ENCODE measurements around the gene POLD3.
A peak's percentile ranks its signal among the peaks of the same experiment; 100 is the strongest.

POLD3 gene, protein sequence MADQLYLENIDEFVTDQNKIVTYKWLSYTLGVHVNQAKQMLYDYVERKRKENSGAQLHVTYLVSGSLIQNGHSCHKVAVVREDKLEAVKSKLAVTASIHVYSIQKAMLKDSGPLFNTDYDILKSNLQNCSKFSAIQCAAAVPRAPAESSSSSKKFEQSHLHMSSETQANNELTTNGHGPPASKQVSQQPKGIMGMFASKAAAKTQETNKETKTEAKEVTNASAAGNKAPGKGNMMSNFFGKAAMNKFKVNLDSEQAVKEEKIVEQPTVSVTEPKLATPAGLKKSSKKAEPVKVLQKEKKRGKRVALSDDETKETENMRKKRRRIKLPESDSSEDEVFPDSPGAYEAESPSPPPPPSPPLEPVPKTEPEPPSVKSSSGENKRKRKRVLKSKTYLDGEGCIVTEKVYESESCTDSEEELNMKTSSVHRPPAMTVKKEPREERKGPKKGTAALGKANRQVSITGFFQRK

DNA sequence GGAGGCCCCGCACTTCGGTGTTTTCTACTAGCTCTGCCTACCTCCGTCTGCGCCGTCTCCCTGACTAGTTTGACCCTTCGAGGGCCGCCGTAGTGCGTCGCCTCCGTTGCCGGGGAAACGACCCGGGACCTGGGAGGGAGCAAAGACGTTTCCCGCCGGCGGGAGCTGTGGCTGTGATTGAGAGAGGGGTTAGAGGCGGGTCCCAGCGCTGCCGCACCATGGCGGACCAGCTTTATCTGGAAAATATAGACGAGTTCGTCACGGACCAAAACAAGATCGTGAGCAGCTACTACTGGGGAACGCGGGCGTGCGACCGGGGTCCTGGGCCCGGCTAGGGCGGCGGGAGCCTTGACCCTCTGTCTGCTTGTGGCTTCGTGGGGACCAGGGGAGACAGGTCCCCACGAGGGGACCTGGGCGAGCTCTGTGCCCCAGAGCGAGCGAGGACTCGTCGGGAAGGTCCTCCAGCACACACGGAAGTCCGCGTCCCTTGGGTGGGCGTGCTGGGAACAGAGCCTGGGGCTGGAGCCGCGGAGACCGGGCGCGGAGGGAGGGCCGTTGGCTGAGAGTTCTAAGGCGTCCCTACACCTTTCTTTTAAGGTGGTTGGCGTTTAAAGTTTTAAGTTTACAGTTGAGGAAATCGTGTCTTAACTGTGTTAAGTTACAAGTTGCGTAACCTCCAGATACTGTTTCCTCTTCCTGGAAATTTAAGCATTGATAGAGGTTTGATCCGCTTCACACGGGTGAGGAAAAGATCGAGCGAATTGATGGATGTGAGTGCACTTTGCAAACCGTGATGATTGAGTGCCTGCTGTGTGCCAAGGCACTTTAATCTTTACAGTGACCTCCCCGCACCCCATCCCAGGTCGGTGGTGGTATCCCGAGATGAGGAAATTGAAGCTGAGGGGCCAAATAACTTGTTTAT, at the start of gene POLD3:
TSS of gene POLD3 (plus strand) at position 142 of the 922 bp plus-strand sequence. CDS start at position 219, 77 bp downstream.
- H3K27me3 Mint-ChIP-seq, result no peaks in the 10 kb centered on the region
- H3K4me3 Mint-ChIP-seq, result peak within 1 kb of the TSS; percentile 96

DNA sequence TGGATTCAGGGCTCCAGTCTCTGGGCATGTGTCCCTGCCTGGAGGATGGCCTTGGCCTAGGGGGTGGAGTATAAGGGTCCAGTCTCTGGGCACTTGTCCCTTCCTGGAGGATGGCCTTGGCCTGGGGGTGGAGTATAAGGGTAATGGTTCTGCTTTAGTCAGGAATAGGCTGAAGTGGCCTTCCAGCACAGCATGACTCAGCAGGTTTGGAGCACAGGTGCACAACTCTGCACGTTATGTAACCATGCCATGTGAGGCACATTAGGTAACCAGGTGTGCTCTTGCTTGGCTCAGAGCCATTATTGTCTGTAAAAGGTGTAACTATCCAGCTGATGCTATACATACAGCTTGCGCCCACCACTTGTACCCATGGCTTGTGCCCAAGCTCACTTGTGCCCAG, 48.4 kb upstream of the POLD3 start:
- H3K27ac Mint-ChIP-seq, result no peak overlapping the region
- no peaks in the 10 kb centered on the region for H3K9me3 Mint-ChIP-seq
- no peaks in the 10 kb centered on the region for H3K4me1 Mint-ChIP-seq
- no peaks in the 10 kb centered on the region for H3K36me3 Mint-ChIP-seq
- H3K27me3 Mint-ChIP-seq, result peaks cover 2% of the 10 kb centered on the region
- H3K4me3 Mint-ChIP-seq, result no peak overlapping the region

More for the DNA sequence above, at the start of gene POLD3:
- Mint-ChIP-seq H3K27ac (peak within 1 kb of the TSS; percentile 94), H3K9me3 (no peaks in the 10 kb centered on the region), H3K36me3 (peaks cover 9% of the 10 kb centered on the region), H3K4me1 (peaks cover 31% of the 10 kb centered on the region)

DNA sequence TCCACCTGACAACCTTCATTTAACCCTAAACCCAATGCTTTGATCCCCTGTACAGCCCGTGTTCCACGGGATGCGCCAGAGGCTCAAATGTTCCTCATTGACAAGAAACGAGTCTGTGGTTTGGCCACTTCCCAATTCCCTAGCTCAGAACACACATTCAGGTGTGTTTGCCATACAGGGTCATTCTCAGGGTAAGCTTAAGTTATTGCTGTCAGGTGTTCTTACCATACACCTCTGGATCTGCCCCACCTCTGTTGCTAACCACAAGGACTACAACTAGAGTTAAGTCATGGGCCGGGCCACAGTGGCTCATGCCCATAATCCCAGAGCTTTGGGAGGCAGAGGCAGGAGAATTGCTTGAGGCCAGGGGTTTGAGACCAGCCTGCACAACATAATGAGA, 45.6 kb upstream of the POLD3 start:
- no peaks in the 10 kb centered on the region for H3K4me1 Mint-ChIP-seq
- H3K4me3 Mint-ChIP-seq, result no peak overlapping the region
- no peaks in the 10 kb centered on the region for H3K27me3 Mint-ChIP-seq
- no peaks in the 10 kb centered on the region for H3K36me3 Mint-ChIP-seq
- no peaks in the 10 kb centered on the region for H3K9me3 Mint-ChIP-seq
- no peak overlapping the region for H3K27ac Mint-ChIP-seq

DNA sequence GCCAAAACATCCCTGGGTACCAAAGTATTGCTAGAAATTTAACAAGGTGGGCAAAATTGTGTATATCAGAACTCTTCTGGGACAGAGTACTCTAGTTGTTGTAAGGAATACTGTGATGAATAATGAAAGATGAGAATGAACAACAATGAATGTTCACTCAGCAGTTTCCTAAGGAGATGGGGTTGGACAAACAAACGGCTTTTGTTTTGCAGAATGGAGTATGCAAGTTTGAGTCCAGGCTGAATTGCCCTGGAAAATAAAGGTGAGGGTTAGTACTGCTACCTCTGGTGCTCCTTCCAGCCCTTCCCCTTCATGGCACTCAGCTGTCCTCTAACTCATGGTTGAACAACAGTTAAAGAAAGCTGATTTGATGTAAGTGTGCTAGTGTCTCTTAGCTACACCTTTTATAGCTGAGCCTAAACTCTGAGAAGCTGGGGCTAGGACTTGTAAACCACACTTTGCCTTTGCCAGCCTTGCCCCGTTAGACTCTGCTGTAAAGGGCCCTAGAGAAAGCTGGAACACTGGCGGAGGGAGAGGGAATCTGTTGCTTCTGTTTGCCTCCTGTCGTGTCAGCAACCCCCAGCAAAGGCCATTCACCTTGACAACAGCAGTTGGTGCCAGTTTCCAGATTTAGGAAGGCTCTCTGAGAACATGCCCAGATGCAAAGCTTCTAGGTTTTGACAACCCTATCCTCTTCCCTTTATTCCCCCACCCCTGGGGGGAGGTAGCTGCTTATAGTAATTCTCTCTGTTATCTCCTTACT, 41.2 kb upstream of the POLD3 start:
- Mint-ChIP-seq H3K4me3 (no peak overlapping the region), H3K27ac (no peak overlapping the region), H3K4me1 (no peaks in the 10 kb centered on the region)

DNA sequence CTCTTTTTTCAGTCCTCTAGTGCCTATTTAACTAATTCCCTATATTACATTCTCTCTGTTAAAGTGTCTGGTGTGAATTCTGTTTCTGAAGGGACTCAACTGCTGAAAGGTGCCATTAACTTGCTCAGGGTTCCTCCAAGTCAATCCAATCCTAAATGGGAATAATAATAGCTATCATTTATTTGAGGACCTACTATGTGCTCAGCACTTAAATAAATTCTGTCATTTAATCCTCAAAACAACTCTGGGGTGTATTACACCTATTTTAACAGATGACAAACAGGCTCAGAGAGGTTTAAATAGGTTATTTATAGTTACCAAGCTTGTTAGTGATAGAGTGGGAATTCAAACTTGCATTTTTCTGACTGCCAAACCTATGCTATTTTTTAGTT, 40.6 kb upstream of the POLD3 start:
- H3K36me3 Mint-ChIP-seq, result peaks cover 3% of the 10 kb centered on the region
- no peaks in the 10 kb centered on the region for H3K4me1 Mint-ChIP-seq
- no peak overlapping the region for H3K4me3 Mint-ChIP-seq
- no peak overlapping the region for H3K27ac Mint-ChIP-seq
- H3K27me3 Mint-ChIP-seq, result peaks cover 8% of the 10 kb centered on the region
- H3K9me3 Mint-ChIP-seq, result no peaks in the 10 kb centered on the region

More for the DNA sequence above, 41.2 kb upstream of the POLD3 start:
- Mint-ChIP-seq H3K9me3 (no peaks in the 10 kb centered on the region), H3K27me3 (peaks cover 8% of the 10 kb centered on the region), H3K36me3 (peaks cover 3% of the 10 kb centered on the region)

DNA sequence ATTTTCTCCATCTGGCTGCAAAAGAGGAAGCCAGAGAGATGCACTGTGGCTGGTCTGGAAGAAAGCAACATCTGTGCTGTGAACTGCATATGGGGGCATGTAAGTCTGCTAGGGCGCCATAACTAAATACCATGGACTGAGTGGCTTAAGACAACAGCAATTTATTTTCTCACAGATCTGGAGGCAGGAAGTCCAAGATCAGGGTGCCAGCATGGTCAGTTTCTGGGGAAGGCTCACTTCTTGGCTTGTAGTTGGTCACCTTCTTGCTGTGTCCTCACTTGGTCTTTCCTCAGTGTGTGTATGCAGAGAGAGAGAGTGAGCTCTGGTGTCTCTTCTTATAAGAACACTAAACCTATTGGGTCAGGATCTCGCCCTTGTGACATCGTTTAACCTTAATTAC, 34.9 kb upstream of the POLD3 start:
- no peak overlapping the region for H3K27ac Mint-ChIP-seq
- no peaks in the 10 kb centered on the region for H3K9me3 Mint-ChIP-seq
- peaks cover 8% of the 10 kb centered on the region for H3K27me3 Mint-ChIP-seq
- no peaks in the 10 kb centered on the region for H3K4me1 Mint-ChIP-seq
- H3K36me3 Mint-ChIP-seq, result peaks cover 4% of the 10 kb centered on the region
- no peak overlapping the region for H3K4me3 Mint-ChIP-seq

DNA sequence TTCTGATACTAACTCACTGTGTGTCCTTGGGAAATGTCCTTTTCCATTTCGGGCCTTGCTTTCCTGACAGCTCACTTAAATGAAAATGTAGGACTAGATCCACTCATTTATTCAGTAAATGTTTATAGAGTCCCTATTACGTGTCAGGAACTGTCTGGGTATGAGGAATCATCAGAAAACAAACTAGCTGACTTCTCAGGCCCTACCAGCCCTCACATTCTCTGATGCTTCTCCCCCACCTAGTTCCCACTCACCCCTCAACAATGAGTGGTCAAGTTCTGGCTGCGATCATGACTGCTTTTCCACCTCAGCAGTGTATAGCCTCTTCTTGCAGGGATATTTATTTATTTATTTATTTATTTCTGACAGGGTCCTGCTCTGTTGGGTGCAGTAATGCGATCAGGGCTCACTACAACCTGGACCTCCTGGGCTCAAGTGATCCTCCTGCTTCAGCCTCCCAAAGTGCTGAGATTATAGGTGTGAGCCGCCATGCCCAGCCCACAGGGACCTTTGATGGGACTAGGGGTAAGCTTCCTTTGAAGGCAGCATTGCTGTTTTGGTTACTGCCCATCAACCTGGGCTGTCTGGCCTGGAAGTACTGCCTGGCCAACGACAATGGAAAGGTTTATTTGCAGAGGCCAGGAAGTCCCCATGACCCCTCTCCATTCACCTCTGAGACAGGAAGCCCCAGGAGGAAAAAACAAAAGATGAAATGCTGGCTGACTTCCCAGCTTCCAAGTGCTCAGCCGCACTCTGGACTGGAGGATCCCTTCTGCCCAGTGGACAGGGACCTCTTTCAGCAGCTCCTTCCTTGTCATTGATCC, 33.1 kb upstream of the POLD3 start:
- Mint-ChIP-seq H3K36me3 (peaks cover 4% of the 10 kb centered on the region), H3K27ac (no peak overlapping the region), H3K9me3 (no peaks in the 10 kb centered on the region), H3K27me3 (peaks cover 8% of the 10 kb centered on the region), H3K4me1 (no peaks in the 10 kb centered on the region), H3K4me3 (no peak overlapping the region)

DNA sequence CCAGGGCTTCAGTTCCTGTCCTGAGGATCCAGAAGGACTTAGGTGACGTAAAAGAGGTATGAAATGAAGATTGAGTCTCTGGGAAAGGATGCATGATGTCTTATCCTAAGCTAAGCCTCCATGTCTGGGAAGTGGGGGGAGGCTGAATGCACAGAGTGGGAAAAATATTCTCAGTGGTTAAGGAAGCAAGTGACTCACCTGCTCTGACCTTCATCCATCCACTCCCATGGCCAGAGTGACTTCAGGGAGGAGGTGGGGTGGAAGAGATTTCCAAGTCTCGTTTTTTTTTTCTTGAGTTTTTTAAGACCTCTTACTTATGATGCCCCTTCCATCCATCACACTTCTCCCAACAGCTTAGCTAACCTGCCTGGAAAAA, 32.5 kb upstream of the POLD3 start:
- Mint-ChIP-seq H3K4me3 (no peak overlapping the region), H3K36me3 (peaks cover 4% of the 10 kb centered on the region), H3K9me3 (no peaks in the 10 kb centered on the region), H3K27me3 (peaks cover 8% of the 10 kb centered on the region), H3K27ac (no peak overlapping the region), H3K4me1 (no peaks in the 10 kb centered on the region)

DNA sequence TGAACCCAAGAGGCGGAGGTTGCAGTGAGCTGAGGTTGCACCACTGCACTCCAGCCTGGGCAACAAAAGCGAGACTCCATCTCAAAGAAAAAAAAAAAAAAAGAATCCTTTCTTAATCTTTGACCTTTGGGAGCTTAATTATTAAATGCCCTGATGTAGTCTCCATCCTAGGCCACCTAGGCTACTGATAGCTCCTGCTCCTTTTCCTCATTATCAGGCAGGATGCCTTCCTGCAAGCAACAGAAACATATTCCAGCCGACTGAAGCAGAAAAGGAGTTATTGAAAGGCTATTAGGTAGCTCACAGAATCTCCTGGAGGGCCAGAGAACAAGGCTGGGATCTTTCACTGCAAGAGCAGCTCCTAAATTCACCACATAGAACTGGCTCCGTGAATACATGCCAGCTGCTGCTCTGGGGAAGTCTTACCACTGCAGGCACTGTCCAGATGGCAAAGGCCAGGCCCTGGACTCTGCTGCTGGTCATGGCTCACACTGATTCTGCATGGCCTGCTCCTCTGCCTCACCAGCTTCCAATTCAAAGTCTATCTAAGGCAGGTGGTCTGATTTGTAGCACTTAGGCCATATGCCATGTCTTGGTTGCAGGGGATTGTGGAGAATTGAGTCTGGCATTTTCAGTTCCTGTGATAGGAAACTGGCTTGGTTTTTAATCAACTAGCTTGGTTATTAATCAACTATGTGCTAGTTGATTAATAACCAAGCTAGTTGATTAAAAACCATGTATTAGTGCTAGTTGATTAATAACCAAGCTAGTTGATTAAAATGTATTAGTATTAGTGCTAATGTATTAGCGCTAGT, 26.0 kb upstream of the POLD3 start:
- H3K4me3 Mint-ChIP-seq, result no peak overlapping the region
- no peaks in the 10 kb centered on the region for H3K9me3 Mint-ChIP-seq
- H3K4me1 Mint-ChIP-seq, result no peaks in the 10 kb centered on the region
- no peaks in the 10 kb centered on the region for H3K36me3 Mint-ChIP-seq
- H3K27ac Mint-ChIP-seq, result no peak overlapping the region
- H3K27me3 Mint-ChIP-seq, result no peaks in the 10 kb centered on the region

DNA sequence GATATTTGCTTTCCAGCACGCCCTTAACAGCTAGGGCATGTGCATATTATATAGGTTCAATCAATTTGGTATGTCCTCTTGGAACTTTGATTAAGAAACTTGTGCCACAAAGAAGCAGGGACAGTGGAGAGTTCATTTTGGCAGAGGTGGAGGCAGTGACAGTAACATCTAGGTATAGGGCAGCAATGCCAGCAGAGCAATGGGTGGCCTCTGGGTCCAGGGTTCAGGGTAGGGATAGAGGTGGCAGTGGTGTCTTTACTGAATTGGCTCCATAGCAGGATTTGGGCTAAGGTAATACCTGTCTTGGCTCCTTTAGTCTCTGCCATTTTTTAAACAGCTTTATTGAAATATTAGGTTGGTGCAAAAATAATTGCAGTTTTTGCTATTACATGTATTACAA, 24.4 kb upstream of the POLD3 start:
- Mint-ChIP-seq H3K36me3 (no peaks in the 10 kb centered on the region), H3K4me3 (no peak overlapping the region), H3K27ac (no peak overlapping the region), H3K9me3 (no peaks in the 10 kb centered on the region), H3K27me3 (no peaks in the 10 kb centered on the region), H3K4me1 (no peaks in the 10 kb centered on the region)

DNA sequence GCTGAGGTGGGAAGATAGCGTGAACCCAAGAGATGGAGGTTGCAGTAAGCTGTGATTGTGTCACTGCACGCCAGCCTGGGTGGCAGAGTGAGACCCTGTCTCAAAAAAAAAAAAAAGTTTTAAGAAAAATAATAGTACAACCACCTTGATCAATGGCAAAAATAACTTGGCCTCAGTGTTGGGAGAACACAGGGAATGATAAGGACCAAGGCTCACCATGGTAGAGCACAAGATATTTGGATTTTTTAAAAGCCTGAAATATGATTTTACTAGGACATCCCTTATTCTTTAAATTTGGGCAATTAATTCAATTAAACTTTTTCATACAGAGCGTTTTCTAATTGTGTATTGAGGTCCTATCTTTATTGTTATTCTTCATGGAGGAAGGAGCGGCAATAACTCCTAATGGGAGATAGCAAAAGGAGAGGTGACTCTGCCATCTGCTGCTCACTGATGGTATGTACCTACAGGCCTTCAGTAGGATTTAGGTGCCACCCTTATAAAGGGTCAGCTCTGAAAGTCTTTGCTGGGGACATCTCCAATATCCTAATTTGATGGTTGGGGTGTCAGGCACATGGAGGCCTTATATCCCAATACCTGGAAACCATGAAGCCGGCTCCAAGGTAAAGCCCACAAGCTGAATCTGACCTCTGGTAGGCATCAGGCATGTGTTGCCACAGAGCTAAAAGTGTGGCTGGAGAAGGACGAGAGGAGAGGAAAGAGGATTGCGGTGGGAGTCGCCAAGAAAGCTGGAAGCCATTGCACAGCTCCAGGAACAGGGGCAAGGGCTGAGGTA, 21.9 kb upstream of the POLD3 start:
- H3K27me3 Mint-ChIP-seq, result no peaks in the 10 kb centered on the region
- H3K9me3 Mint-ChIP-seq, result no peaks in the 10 kb centered on the region
- no peak overlapping the region for H3K27ac Mint-ChIP-seq
- H3K4me3 Mint-ChIP-seq, result no peak overlapping the region
- no peaks in the 10 kb centered on the region for H3K4me1 Mint-ChIP-seq
- no peaks in the 10 kb centered on the region for H3K36me3 Mint-ChIP-seq

DNA sequence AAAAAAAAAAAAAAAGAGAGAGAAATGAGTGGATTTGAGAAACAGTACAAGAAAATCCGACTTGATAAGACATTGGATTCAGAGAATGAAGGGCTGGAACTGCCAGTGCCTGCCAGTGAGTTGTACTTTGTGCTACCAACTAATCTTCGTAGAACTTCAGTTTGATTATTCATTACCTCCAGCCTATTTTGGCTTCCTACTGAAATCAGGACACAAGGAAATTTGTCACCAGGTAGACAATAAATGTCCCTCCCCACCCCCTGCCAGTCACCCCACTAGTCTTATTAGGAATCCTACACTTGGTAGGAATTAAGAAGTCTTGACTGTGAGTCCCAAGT, 21.4 kb upstream of the POLD3 start:
- H3K27me3 Mint-ChIP-seq, result no peaks in the 10 kb centered on the region

DNA sequence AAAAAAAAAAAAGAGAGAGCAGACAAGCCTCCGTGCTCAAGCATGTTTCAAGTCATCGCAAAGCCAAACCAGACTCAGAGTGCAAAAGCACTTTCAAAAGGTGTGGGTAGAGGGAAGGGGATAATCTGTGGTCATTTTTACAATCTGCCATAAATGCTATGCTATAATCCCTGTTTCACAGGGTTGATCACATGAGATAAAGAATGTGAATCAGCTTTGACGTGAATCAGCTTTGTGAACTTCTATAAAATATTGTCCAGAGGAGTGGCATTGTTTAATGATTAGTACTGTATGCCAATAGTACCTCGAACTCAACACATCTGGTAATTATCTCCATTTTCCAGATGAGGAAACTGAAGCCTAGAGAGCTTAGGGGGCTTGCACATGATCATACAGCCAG, 20.0 kb upstream of the POLD3 start:
- Mint-ChIP-seq H3K4me3 (no peak overlapping the region), H3K9me3 (no peaks in the 10 kb centered on the region), H3K27me3 (no peaks in the 10 kb centered on the region), H3K36me3 (no peaks in the 10 kb centered on the region), H3K27ac (no peak overlapping the region), H3K4me1 (no peaks in the 10 kb centered on the region)

More for the DNA sequence above, 21.4 kb upstream of the POLD3 start:
- H3K4me1 Mint-ChIP-seq, result no peaks in the 10 kb centered on the region
- H3K27ac Mint-ChIP-seq, result no peak overlapping the region
- H3K9me3 Mint-ChIP-seq, result no peaks in the 10 kb centered on the region
- no peaks in the 10 kb centered on the region for H3K36me3 Mint-ChIP-seq
- H3K4me3 Mint-ChIP-seq, result no peak overlapping the region

DNA sequence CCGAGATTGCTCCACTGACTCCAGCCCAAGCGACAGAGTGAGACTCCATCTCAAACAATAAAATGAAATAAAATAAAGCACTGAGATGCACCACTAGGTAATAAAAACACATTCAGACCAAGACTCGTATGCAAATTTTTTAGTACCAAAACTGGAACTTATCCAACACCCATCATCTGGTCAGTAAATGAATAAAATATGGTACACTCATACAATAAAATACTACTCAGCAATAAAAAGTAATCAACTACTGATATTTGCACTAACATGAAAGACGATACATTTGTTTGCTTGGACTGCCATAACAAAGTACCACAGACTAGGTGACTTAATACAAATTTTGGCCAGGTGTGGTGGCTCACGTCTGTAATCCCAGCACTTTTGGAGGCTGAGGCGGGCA, 17.8 kb upstream of the POLD3 start:
- H3K4me3 Mint-ChIP-seq, result no peak overlapping the region
- H3K27me3 Mint-ChIP-seq, result no peaks in the 10 kb centered on the region
- no peak overlapping the region for H3K27ac Mint-ChIP-seq
- no peaks in the 10 kb centered on the region for H3K36me3 Mint-ChIP-seq
- no peaks in the 10 kb centered on the region for H3K4me1 Mint-ChIP-seq
- H3K9me3 Mint-ChIP-seq, result no peaks in the 10 kb centered on the region

All from activated naive CD4-positive, alpha-beta T cell treated with anti-CD3 and anti-CD28 coated beads, Interleukin-2, amount 50 U/mL, for 24 hours (primary cell).